Common myeloid progenitor, CD34-positive (primary cell): Measurements from ENCODE around the gene RNU4-1.
"Not testable (repeated sequence)": the region's sequence is repeated elsewhere in the genome, so short reads cannot be mapped to it uniquely, and the experiment has no call there.

Experiments used
- CTCF ChIA-PET: fragments of 350-600 bp; sonication (Branson Sonifier 250); formaldehyde crosslinking; loops from one replicate; lab custom pipeline; 2021; ENCODE audit warnings: antibody characterized with exemption; lab: Charles Lee
- POLR2A ChIA-PET: fragments of 350-600 bp; sonication (Branson Sonifier 250); formaldehyde crosslinking; loops from one replicate; lab custom pipeline; 2021; ENCODE audit warnings: antibody characterized with exemption; lab: Charles Lee
- DNase-seq, 3 donors: peaks; one replicate each; pipeline versions ENCODE4 v3.0.0 to v3.0.0-alpha.2; 2013
- H3K27ac ChIP-seq, 2 experiments: 1 replicate in 1 of 2; 2 replicates in 1 of 2; pipeline ENCODE4 v1.7.0; 2013; ENCODE audit warnings: inconsistent platforms in 2 of 2, low read length in 2 of 2, mild to moderate bottlenecking in 2 of 2, low read depth in 1 of 2, moderate library complexity in 1 of 2; ENCODE audit not compliant: severe bottlenecking in 2 of 2, insufficient read depth in 1 of 2, poor library complexity in 1 of 2
- H3K27me3 ChIP-seq, 5 experiments: replicated peaks in 2 of 5; 1 replicate in 3 of 5; 2 replicates in 2 of 5; pipeline versions ENCODE4 v1.6.1 to v1.7.0; 2013; ENCODE audit warnings: low read length in 4 of 5, mild to moderate bottlenecking in 2 of 5, moderate library complexity in 2 of 5, inconsistent platforms in 1 of 5; ENCODE audit not compliant: insufficient read depth in 5 of 5, control insufficient read depth in 4 of 5
- H3K36me3 ChIP-seq, 4 experiments: 1 replicate in 2 of 4; 2 replicates in 2 of 4; pipeline versions ENCODE4 v1.6.1 to v1.7.0; 2013; ENCODE audit warnings: low read length in 3 of 4, control low read depth in 1 of 4, mild to moderate bottlenecking in 1 of 4; ENCODE audit not compliant: control insufficient read depth in 4 of 4, insufficient read depth in 4 of 4
- H3K4me1 ChIP-seq, 4 experiments: 1 replicate in 3 of 4; 2 replicates in 1 of 4; pipeline versions ENCODE4 v1.6.1 to v1.7.1; 2013; ENCODE audit warnings: low read length in 3 of 4, mild to moderate bottlenecking in 3 of 4, control low read depth in 1 of 4, inconsistent platforms in 1 of 4, moderate library complexity in 1 of 4; ENCODE audit not compliant: control insufficient read depth in 4 of 4, insufficient read depth in 4 of 4; ENCODE audit errors: control extremely low read depth in 1 of 4
- H3K4me3 ChIP-seq, 7 experiments: 1 replicate in 4 of 7; 2 replicates in 3 of 7; pipeline versions ENCODE4 v1.5.1 to v1.7.0; 2013; ENCODE audit warnings: mild to moderate bottlenecking in 7 of 7, low read length in 6 of 7, moderate library complexity in 6 of 7, inconsistent platforms in 2 of 7, low read depth in 2 of 7, control low read depth in 1 of 7; ENCODE audit not compliant: insufficient read depth in 4 of 7, control insufficient read depth in 1 of 7; ENCODE audit errors: extremely low read depth in 1 of 7
- H3K9me3 ChIP-seq, 5 experiments: 1 replicate in 4 of 5; 2 replicates in 1 of 5; pipeline versions ENCODE4 v1.6.1 to v1.7.1; 2013; ENCODE audit warnings: low read length in 4 of 5, mild to moderate bottlenecking in 2 of 5, inconsistent platforms in 1 of 5, low read depth in 1 of 5, moderate library complexity in 1 of 5; ENCODE audit not compliant: control insufficient read depth in 4 of 5, insufficient read depth in 2 of 5; ENCODE audit errors: control extremely low read depth in 1 of 5
- WGBS: methylation state at CpG from one replicate; pipeline ENCODE4 v1.1.5; 2013; ENCODE audit not compliant: insufficient coverage; 5-methylcytosine and 5-hydroxymethylcytosine counted together

RNU4-1 gene

GRCh38 chr12:120251364-120252070, 41.5 kb downstream of the RNU4-1 start:
- CTCF ChIA-PET: interaction anchor here (24.2 to 43.0 kb wide), 3 partner anchors 6 to 27 kb away, joined by 425 to 879 read pairs (median 425); partner anchors contain the start of gene PXN
- peaks cover 12 to 64% (median 38%) of the 10 kb centered on the region in 4 experiments for H3K4me1 ChIP-seq
- not testable (repeated sequence) for H3K27me3 ChIP-seq, H3K4me3 ChIP-seq, H3K27ac ChIP-seq, H3K9me3 ChIP-seq, DNase-seq
- H3K36me3 ChIP-seq: peaks cover 0 to 10% (median 2%) of the 10 kb centered on the region in 4 experiments
- POLR2A ChIA-PET: interaction anchor here (2.9 kb wide), 1 partner anchor 41 kb away, joined by 10 read pairs; the partner anchor contains the start of genes RNU4-1 and RNU4-2
- 95% methylated on average over 9 of the region's 12 CpGs for WGBS

DNA sequence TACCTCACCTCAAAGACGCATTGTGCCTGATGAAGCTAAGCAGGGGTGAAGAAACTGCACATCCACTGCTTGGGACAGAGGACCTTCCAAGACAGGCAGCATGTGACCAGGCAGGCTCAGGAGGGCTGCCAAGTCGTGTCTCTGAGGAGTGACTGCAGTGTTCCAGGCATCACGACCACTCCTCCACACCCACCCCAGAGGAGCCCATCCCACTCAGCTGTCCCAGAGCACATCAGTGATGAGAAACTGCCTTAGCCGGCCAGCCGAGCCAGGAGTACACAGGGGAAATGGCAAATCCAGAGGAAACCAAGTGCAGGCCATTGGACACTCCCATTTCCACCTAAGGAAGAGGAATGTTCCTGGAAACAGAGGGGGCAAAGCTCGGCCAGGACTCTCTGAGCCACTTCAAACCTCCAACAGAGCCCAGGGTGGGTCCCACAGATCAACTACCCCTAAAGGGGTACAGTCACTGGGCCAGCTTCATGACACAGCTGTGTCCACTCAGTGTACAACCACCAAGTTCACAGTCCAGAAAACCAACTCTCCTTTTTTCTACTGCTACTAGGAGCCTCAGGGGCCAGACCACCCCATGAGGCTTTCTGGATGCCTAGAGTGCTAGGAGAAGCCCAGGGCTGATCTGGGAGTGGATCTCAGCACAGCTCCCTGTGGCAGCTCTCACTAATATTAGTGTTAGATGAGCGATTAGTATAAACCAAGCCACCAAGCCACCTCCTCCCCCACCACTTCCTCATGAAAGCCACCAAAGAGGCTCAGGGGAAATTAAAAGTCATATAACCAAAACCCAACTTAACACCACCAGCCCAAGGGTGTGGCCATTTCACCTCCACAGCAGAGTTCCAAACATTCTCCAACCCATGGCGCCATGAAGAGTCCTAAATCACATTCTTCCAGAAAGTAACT, 42.9 kb downstream of the RNU4-1 start:
- no peaks in the 10 kb centered on the region for H3K9me3 ChIP-seq
- CTCF ChIA-PET: interaction anchor here (1.4 to 43.0 kb wide), 4 partner anchors 4 to 42 kb away, joined by 3 to 879 read pairs (median 425); partner anchors contain the start of genes PXN and RNU4-2
- H3K27me3 ChIP-seq: no peaks in the 10 kb centered on the region
- peak overlapping the region in 1 of 7 experiments; percentile 19 for H3K4me3 ChIP-seq
- H3K36me3 ChIP-seq: peaks cover 0 to 9% (median 2%) of the 10 kb centered on the region in 4 experiments
- H3K4me1 ChIP-seq: peaks cover 12 to 65% (median 38%) of the 10 kb centered on the region in 4 experiments
- POLR2A ChIA-PET: interaction anchor here (0.9 kb wide), 1 partner anchor 42 kb away, joined by 3 read pairs; the partner anchor contains the start of gene RNU4-2
- 70% methylated on average over 5 of the region's 8 CpGs for WGBS
- no peak overlapping the region for H3K27ac ChIP-seq
- peak in 1 of 3 donors; percentile 39 for DNase-seq

DNA sequence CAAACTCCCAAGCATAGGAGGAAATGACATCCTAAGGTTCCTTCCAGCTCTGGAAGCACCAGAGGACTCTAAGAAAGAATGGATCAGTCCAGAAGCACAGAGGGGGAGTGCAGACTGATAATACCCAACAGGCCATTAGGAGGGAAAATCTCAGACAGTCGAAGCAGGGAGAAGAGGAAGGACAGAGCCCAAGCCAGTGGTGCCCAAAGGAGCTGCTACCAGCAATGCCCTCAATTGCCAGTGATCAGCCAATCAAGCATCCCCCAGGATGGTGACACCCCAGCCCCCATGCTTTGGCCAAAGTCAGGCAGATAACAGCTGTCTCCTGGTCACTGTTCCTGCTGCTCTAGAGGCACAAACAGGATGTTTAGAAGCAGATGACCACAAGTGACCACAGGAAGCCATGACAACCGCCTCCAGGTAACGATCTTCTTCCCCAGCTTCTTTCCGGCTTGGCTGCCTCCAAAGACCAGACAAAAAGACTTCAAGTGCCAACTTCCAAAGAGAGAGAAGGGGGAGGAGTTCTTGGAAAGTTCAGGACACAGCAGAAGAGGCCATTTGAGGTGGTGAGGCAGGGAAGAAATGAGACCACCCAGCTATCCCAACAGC, 43.7 kb downstream of the RNU4-1 start:
- Histone ChIP-seq H3K36me3 (peaks cover 0 to 3% (median 0%) of the 10 kb centered on the region in 4 experiments), H3K4me1 (peaks cover 12 to 65% (median 38%) of the 10 kb centered on the region in 4 experiments), H3K27ac (no peak overlapping the region), H3K4me3 (no peak overlapping the region), H3K27me3 (no peaks in the 10 kb centered on the region), H3K9me3 (no peaks in the 10 kb centered on the region)
- CTCF ChIA-PET: interaction anchor here (1.4 to 43.0 kb wide), 4 partner anchors 3 to 42 kb away, joined by 3 to 879 read pairs (median 425); partner anchors contain the start of genes PXN and RNU4-2
- WGBS: 86% methylated on average over 1 of the region's 4 CpGs
- POLR2A ChIA-PET: no interaction called here
- DNase-seq: no peak

DNA sequence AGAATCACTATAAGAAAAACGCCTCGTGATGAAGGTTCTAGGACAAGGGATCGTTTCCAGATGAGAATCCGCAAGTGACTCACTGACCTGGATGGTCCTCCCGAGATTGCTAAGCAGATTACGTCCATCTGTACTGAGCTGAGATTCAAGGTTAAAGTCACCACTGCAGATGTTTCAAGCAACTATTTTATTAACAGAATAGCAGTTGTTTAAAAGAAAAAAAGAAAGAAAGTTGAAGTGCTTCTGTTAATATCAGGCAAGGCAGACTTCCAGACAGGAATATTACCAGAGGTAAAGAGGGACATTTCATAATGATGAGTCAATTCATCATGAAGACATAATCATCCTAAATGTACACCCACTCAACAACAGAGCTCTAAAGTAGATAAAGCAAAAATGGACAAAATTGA, 45.4 kb downstream of the RNU4-1 start:
- CTCF ChIA-PET: interaction anchor here (24.2 to 43.0 kb wide), 3 partner anchors 2 to 23 kb away, joined by 425 to 879 read pairs (median 425); partner anchors contain the start of gene PXN
- H3K9me3 ChIP-seq: no peaks in the 10 kb centered on the region

DNA sequence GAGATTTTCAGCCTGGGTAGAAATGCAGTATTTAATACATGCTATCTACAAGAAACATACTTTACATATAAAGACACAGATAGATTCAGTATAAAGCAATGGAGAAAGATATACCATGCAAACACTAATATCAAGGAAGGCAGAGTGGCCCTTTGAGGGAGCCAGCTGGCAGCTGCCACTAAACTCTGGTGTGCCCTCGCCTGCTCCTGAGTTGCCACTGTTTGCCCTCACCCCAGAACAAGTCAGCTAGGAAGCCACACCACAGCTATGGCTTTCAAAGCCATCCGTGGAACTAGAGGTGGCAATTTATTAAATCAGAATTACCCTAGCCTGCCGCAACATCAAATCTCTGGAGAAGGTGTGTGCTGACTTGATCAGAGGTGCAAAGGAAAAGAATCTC, 45.9 kb downstream of the RNU4-1 start:
- POLR2A ChIA-PET: interaction anchor here (0.6 kb wide), 1 partner anchor 15 kb away, joined by 3 read pairs; no protein-coding TSS in a partner anchor
- DNase-seq: no peak

More for the DNA sequence above, 45.4 kb downstream of the RNU4-1 start:
- Histone ChIP-seq H3K4me3 (no peak overlapping the region), H3K27ac (no peak overlapping the region), H3K36me3 (peaks cover 0 to 3% (median 0%) of the 10 kb centered on the region in 4 experiments), H3K27me3 (no peaks in the 10 kb centered on the region), H3K4me1 (peaks cover 9 to 58% (median 26%) of the 10 kb centered on the region in 4 experiments)
- no peak for DNase-seq
- WGBS: 97% methylated on average over 5 of the region's 6 CpGs
- POLR2A ChIA-PET: interaction anchor here (0.6 kb wide), 1 partner anchor 15 kb away, joined by 3 read pairs; no protein-coding TSS in a partner anchor

GRCh38 chr12:120246705-120247104, 46.3 kb downstream of the RNU4-1 start:
- DNase-seq, H3K9me3 ChIP-seq, H3K4me3 ChIP-seq, H3K36me3 ChIP-seq, POLR2A ChIA-PET, H3K27ac ChIP-seq, H3K27me3 ChIP-seq: not testable (repeated sequence)
- CTCF ChIA-PET: interaction anchor here (24.2 to 43.0 kb wide), 3 partner anchors 1 to 22 kb away, joined by 425 to 879 read pairs (median 425); partner anchors contain the start of gene PXN
- WGBS: 100% methylated on average over 2 of the region's 5 CpGs
- peaks cover 9 to 58% (median 26%) of the 10 kb centered on the region in 4 experiments for H3K4me1 ChIP-seq

More for the DNA sequence above, 45.9 kb downstream of the RNU4-1 start:
- peaks cover 8 to 58% (median 26%) of the 10 kb centered on the region in 4 experiments for H3K4me1 ChIP-seq
- WGBS: 95% methylated on average over 3 of the region's 3 CpGs
- H3K27ac ChIP-seq: no peak overlapping the region
- no peak overlapping the region for H3K4me3 ChIP-seq
- H3K36me3 ChIP-seq: peaks cover 0 to 3% (median 0%) of the 10 kb centered on the region in 4 experiments
- no peaks in the 10 kb centered on the region for H3K27me3 ChIP-seq
- CTCF ChIA-PET: interaction anchor here (24.2 to 43.0 kb wide), 3 partner anchors 1 to 22 kb away, joined by 425 to 879 read pairs (median 425); partner anchors contain the start of gene PXN
- H3K9me3 ChIP-seq: no peaks in the 10 kb centered on the region
